Epithelial cell of esophagus (primary cell): ENCODE data around the gene FBXO7.

Source experiments
- DNase-seq: peaks from one replicate; pipeline ENCODE4 v3.0.0; 2010; ENCODE audit warnings: low read depth
- H3K4me3 ChIP-seq: 2 replicates; pipeline ENCODE4 v1.5.1; 2011; ENCODE audit warnings: mild to moderate bottlenecking, low read length, control low read depth
- TF ChIP-seq, protein P1 (sequence below): IDR thresholded peaks from 2 replicates; pipeline ENCODE4 v1.5.1; 2011; ENCODE audit warnings: low read depth, mild to moderate bottlenecking, low read length, control low read depth, inconsistent platforms; ENCODE audit not compliant: insufficient read depth; ENCODE audit errors: missing control alignments

Gene FBXO7

DNA sequence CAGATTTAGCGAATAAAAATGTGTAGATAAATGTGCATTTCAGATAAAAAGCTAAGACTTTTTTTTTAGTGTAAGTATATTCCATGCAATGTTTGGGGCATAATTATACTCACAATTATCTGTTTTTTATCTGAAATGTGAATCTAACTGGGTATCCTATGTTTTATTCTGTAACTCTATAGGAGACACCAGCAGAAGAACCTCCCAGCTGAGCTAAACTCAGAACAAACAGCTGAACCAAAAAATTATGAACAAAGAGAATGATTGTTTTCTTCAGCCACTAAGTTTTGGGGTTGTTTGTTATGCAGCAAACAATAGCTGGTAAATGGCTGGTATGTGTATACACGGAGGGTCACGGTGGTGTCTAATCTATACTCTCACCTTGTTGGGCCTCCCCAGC, 42.9 kb downstream of the FBXO7 start:
- TF ChIP-seq, protein P1, sequence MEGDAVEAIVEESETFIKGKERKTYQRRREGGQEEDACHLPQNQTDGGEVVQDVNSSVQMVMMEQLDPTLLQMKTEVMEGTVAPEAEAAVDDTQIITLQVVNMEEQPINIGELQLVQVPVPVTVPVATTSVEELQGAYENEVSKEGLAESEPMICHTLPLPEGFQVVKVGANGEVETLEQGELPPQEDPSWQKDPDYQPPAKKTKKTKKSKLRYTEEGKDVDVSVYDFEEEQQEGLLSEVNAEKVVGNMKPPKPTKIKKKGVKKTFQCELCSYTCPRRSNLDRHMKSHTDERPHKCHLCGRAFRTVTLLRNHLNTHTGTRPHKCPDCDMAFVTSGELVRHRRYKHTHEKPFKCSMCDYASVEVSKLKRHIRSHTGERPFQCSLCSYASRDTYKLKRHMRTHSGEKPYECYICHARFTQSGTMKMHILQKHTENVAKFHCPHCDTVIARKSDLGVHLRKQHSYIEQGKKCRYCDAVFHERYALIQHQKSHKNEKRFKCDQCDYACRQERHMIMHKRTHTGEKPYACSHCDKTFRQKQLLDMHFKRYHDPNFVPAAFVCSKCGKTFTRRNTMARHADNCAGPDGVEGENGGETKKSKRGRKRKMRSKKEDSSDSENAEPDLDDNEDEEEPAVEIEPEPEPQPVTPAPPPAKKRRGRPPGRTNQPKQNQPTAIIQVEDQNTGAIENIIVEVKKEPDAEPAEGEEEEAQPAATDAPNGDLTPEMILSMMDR, result no peak
- DNase-seq, result no peak
- no peak overlapping the region for H3K4me3 ChIP-seq

DNA sequence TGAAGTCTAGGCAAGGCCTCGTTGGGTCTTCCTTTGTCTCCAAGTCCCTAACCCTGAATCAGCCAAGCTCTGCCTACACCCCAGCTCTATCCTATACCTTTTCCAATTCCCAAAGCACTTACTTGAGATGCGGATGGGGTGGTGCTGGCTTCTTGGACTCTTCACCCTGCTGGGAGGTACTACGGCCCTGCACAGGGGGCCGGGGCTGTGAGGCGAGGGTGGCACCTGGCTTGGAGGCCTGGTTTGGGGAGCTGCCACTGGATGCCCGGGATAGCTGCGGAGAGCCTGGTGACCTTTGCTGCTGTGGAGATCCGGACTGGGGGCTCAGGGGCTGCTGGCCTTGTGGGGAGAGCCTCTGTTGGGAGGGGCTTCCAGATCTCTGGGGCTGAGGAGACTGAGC, 43.3 kb downstream of the FBXO7 start:
- DNase-seq, result no peak
- TF ChIP-seq, protein P1, result no peak
- no peak overlapping the region for H3K4me3 ChIP-seq

DNA sequence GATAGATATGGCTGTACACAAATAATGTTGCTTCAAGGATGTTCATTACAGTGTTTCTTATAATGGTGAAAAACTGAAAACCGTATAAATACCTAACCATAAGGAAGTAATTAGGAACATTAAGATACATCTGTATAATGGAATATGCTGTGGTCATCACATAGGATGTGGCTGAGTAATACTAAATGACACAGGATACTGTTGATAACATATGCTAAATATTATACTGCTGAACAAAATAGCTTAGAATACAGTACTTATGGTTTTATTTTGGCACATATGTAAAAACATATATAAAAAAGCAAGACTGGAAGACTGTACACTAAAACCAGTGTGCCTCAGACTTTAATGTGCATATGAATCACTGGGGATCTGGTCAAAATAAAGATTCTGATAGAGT, 43.8 kb downstream of the FBXO7 start:
- DNase-seq, result no peak
- no peak overlapping the region for H3K4me3 ChIP-seq
- TF ChIP-seq, protein P1, result no peak

DNA sequence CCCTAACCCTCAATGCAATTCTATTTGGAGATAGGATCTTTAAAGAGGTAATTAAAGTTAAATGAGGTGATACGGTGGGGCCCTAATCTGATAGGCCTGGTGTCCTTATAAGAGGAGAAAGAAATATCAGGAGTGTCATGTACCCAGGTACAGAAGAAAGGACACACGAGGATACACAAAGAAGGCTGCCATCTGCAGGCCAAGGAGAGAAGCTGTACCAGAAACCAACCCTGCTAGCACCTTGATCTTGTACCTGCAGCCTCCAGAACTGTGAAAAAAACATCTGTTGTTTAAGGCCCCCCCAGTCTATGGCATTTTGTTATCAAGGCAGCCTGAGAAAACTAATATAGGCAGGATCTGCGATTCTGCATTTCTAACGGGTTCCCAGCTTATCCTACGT, 44.2 kb downstream of the FBXO7 start:
- TF ChIP-seq, protein P1, result no peak
- no peak overlapping the region for H3K4me3 ChIP-seq
- peak; percentile 20 for DNase-seq

DNA sequence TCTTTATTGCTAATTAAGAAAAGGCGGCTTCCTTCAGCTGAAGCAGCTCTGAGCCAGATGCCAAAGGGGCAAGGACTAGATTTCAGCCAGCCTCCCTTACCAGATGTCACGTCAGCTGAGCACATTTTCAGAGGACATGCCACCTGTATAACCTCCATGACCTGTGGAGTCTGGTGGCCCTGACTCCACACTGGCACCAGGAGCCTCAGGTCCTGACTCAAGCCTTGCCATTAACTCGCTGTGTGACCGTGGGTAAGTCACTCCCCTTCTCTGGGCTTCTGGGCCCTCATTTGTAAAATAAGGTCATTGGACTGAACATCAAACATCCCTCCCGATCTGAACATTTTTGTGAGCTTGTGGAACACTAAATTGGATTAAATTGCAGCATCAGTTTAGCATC, 46.0 kb downstream of the FBXO7 start:
- no peak for DNase-seq
- no peak overlapping the region for H3K4me3 ChIP-seq
- TF ChIP-seq, protein P1, result no peak

DNA sequence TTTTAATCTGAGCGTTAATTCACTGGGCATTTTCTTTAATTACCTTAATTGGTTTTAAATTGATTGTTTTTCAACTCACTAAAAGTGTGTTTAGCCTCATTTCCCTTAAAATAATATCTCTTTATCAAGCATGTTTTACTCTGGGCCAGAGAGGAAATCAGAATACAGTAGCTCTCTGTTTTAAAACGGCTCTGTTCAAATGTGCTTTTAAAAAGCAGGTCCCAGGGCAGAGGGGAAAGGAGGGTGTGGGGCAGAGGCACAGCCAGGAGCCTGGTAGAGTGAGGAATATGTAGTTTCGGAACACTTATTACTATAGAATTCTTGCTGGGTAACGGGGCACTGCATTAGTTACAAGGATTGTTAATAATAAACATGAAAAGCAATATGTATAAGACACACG, 47.6 kb downstream of the FBXO7 start:
- no peak overlapping the region for H3K4me3 ChIP-seq
- TF ChIP-seq, protein P1, result no peak
- no peak for DNase-seq

DNA sequence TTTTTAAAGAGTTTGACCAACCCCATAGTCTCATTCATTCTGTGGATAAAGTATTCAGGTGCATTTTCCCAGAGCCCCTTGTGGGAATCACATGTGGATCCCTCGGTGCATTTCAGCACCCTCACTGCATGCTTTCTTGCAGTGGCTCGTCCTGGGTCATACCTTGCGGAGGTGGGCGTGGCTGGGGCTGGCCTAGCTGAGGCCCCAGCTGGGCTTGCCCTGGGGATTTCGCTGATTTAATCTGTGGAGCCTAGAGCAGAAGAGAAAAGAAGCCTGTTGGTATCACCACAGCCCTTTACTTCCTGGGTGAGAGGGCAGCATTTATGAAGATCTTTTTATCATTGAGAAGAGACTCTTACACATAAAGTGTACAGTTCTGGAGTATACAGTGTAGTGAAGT, 53.1 kb downstream of the FBXO7 start:
- no peak overlapping the region for H3K4me3 ChIP-seq
- TF ChIP-seq, protein P1, result no peak
- DNase-seq, result no peak
